GM12875 (cell line): ENCODE measurements around the gene DCAKD.

Experiments used
- H3K4me3 ChIP-seq: one replicate; pipeline ENCODE4 v1.5.1; 2011; ENCODE audit warnings: low read depth, low read length, control low read depth
- TF ChIP-seq, protein P1 (sequence below): IDR thresholded peaks from 2 replicates; pipeline ENCODE4 v1.5.1; 2011; ENCODE audit warnings: low read depth, mild to moderate bottlenecking, control low read depth, inconsistent platforms, low read length, moderate library complexity, borderline replicate concordance; ENCODE audit not compliant: insufficient read depth

Gene DCAKD

DNA sequence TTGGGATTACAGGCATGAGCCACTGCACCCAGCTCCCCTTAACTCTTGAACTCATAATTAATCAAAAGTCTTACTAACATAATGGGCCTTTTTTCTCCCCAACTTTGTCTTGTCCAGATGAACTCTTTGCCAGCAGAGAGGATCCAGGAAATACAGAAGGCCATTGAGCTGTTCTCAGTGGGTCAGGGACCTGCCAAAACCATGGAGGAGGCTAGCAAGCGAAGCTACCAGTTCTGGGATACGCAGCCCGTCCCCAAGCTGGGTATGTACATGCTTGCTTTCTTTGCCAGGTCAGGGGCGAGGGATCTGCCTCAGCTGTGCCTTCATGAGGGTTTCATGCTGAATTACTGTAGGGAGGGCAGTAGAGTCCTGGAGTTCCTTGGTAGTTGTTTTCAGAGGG is 35.0 kb upstream of the DCAKD start:
- H3K4me3 ChIP-seq = no peak overlapping the region
- TF ChIP-seq, protein P1, sequence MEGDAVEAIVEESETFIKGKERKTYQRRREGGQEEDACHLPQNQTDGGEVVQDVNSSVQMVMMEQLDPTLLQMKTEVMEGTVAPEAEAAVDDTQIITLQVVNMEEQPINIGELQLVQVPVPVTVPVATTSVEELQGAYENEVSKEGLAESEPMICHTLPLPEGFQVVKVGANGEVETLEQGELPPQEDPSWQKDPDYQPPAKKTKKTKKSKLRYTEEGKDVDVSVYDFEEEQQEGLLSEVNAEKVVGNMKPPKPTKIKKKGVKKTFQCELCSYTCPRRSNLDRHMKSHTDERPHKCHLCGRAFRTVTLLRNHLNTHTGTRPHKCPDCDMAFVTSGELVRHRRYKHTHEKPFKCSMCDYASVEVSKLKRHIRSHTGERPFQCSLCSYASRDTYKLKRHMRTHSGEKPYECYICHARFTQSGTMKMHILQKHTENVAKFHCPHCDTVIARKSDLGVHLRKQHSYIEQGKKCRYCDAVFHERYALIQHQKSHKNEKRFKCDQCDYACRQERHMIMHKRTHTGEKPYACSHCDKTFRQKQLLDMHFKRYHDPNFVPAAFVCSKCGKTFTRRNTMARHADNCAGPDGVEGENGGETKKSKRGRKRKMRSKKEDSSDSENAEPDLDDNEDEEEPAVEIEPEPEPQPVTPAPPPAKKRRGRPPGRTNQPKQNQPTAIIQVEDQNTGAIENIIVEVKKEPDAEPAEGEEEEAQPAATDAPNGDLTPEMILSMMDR = no peak

DNA sequence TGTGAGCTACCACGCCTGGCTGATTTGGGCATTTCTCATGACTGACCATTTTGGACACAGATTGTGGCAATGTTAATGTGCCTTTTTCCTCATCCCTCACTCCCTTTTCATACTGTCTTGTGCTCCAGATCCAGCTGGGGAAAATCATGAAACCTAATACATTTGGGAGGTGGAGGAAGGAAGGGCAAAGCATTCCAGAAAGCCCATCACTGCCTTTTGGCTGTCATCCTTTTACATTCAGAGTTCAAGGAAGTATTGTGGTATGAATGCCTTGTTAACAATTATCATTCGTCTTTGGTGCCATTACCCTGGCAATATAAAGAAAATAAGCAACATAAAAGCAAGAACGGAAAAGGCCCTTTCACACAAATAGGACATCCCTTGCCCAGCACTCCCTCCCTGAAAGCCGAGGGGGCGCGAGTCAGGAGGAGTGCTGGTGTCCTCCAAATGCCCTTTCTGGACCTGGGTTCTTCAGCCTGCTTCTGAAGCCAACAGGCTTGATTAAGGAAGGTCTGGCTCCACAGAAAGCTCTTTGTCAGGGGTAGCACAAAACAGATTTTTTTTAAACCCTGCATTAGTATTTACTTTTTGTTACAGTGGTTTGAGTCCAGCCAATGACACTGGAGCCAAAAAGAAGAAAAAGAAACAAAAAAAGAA is 29.7 kb upstream of the DCAKD start:
- TF ChIP-seq, protein P1 = no peak
- H3K4me3 ChIP-seq = no peak overlapping the region

GRCh38 chr17:45077643-45078042 is 26.2 kb upstream of the DCAKD start:
- TF ChIP-seq, protein P1 = no peak
- no peak overlapping the region for H3K4me3 ChIP-seq

GRCh38 chr17:45073414-45074070 is 22.1 kb upstream of the DCAKD start:
- no peak overlapping the region for H3K4me3 ChIP-seq
- TF ChIP-seq, protein P1 = no peak

DNA sequence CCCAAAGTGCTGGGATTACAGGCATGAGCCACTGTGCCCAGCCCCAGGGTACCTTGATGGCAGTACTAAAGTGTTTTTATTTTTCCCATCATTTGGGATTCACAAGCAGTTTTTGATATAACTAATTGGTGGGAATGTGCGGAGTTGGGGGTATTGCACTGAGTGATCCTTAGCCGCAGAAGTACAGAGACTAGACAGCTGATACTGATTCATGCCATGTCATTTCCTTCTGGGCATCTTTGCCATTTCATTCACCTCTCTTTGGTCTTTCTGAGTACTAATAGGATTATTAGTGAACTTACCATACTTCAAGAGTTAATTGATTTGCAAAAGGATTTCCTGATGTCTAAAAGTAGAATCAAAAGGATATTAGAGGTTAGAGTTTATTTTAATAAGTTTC is 19.4 kb upstream of the DCAKD start:
- H3K4me3 ChIP-seq = no peak overlapping the region
- TF ChIP-seq, protein P1 = no peak

DNA sequence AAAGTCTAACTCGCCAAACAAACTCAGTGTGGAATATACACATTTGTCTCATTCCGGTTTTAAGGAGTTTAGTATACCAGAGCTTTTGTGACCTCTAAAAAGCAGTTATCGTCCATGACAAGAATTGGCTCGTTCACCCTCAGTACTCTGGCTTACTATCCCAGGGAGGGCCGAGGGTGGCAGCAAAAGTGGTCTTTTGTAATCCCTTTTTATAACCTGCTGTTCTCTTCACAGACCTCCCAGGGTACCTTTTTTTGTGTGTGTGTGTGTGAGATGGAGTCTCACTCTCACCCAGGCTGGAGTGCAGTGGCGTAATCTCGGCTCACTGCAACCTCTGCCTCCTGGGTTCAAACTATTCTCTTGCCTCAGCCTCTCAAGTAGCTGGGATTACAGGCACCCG is 18.6 kb upstream of the DCAKD start:
- TF ChIP-seq, protein P1 = no peak
- no peak overlapping the region for H3K4me3 ChIP-seq

DNA sequence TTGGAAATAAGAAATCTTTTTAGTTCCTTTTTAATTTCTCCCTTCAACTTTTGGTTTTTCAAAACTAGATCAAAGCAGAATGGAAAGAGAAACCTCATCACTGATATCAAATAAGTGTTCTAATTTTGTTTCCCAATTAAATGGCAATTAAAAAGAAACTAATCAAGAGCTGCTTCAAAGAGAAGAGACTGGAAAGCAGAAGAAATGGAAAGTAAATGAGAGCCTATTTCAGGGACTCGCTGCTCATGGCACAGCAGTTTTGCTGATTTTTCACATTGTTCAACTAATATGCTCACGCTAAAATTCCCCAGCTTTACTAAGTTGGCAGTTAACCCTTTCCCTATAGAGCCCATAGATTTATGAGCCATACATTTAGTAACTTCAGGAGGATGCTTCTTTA is 16.2 kb upstream of the DCAKD start:
- TF ChIP-seq, protein P1 = no peak
- H3K4me3 ChIP-seq = no peak overlapping the region
